Stimulated activated CD4-positive, alpha-beta T cell treated with anti-CD3 and anti-CD28 coated beads, Interleukin-15, amount 100 ng/mL, for 1 hour (primary cell): ENCODE measurements around the gene IGF2.

Source experiments
- DNase-seq, 2 donors: peaks; one replicate each; pipeline ENCODE4 v3.0.0-alpha.2; 2020; ENCODE audit warnings: low read depth in 1 of 2, low spot score in 1 of 2

Gene IGF2

GRCh38 chr11:2169626-2170570 is 30.7 kb upstream of the IGF2 start:
- no peak for DNase-seq

DNA sequence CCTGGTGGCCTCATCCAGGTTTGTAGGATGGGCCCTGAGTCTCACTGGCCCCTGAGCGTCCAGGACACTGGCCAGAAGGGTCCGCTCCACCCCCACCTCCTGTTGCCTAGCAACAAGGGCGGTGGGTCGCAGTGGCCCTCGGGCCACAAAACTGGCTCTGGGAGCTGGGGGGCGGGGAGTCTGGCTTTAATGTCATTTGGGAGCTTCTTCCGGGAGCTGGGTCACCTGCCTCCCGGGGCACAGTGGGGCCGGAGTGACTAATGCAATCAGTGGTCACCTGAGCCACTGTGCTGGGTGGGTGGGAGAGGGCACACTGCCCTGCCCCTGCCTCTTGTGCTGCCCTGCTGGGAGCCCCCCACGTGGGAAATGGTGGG is 29.8 kb upstream of the IGF2 start:
- DNase-seq, result no peak

DNA sequence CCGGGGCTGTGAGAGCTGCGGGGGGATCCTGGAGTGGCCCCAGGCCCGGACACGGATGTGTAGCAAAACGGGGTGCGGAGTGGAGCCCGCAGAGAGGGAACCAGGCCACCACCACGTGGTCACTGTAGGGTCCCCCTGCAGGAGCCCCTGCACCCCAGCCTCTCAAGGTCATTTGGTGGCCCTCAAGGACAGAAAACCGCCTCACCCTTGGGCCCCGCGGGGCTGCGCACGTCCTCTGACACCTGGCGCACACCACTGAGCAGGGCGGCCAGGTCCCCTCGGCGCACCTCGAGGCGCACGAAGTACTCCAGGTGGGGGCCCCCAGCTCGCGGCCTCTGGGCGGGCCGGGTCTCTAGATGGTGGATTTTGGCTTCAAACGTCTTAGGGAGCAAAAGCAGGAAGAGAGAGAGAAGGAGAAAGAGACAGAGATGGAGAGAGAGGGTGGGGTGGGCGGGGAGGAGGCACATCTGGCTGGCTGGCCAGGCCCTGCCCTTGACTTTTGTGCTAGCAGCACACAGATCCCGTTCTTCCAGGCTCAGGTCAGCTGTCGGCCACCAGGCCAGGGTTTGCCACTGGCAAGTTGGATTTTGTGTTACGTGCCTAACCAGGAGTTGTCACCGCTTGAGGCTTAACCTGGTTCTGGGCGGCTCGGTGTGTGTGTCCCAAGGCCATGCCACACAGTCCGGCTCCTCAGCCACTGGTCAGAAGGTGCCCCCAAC is 29.3 kb upstream of the IGF2 start:
- no peak for DNase-seq

GRCh38 chr11:2167141-2168045 is 28.2 kb upstream of the IGF2 start:
- no peak for DNase-seq

DNA sequence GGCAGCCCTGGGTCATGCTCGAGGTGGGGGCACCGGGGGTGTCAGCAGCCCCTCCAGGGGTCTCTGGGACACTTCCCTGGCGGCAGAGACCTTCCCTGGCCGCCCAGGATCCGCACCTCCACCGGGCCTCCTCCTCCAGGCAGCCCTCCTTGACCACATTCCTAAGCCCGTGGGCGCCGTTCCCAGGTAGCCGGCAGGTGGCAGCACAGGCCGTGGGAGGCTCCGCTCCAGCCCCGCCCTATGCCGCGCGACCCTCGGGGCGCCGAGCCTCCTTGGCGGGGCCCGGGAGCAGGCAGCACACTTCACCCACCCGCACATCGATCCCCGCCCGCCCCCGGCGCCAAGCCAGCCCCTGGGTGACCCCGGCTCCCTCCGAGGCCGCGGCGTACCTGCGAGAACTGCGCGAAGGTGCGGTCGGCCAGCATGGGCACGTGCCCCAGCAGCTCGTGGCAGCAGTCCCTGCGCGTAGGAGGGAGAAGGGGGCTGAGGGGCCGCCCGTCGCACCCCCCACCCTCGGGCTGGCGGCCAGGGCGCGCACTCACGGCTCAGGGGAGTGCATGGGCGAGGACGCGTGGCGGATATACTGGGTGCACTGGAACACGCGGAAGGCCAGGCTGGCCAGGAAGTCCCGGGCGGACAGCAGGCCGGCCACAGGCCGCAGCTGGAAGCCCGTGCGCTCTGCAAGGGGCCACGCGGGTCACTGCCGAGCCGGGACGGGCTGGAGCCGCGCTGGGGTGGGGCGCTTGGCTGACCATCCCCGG is 27.1 kb upstream of the IGF2 start:
- peak in 1 of 2 donors; percentile 45 for DNase-seq

- no peak for DNase-seq
These were observed 26.4 kb upstream of the IGF2 start for GRCh38 chr11:2165571-2165970.

DNA sequence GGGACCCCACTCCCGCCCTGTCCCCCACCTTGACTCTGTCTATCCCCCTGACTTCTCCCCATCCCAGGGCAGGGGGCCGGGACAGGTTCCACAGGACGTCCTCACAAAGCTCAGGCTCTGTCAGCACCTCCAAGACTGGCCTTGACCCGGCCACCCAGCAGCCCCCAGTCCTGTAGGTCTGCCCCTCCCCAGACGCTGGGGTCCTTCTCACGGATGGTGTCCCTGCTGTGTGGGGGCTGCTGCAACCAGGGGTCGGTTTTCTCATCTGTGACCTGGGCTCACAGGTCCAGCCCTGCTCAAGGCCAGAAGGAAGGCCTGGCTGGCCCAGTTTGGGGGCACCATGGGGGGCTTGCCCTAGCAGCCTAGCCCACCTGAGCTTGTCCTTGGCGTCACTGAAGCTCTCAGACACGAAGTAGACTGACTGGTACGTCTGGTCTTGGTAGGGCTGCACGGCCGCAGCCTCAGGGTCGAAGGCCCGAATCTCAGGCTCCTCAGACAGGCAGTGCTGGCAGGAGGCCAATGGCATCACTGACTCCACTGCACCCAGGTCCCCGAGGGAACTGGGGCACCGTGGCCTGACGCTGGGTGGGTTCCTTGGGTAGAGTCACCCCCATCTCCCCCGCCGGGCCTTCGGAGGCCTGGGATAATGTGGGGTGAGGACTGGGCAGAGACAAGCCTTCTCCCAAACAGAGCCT is 25.8 kb upstream of the IGF2 start:
- DNase-seq, result no peak

DNA sequence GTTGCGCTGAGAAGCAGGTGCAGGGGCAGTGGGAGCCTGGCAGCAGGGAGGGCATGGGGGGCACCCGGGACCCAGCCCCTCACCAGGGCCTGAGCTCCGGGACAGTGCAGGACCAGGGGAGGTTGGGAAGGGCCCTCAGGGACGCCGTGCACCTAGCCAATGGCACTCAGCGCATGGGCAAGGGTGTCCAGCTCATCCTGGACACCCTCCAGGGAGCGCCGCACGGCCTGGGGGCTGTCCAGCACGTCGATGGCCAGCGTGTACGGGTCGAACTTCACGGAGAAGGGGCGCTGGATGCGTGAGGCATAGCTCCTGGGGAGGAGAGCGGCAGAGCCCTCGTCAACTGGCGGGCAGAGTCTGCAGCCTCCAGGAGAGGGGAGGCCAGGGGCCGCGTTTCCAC is 24.9 kb upstream of the IGF2 start:
- DNase-seq, result no peak

- no peak for DNase-seq
These were observed 24.3 kb upstream of the IGF2 start for GRCh38 chr11:2163428-2163978.

- no peak for DNase-seq
These were observed 21.6 kb upstream of the IGF2 start, which contains the start of gene INS for GRCh38 chr11:2160736-2161259. Gene INS (minus strand): TSS chr11:2161209. CDS start chr11:2160971, 238 bp downstream.

GRCh38 chr11:2159536-2160413 is 20.6 kb upstream of the IGF2 start:
- DNase-seq, result no peak

GRCh38 chr11:2158966-2159365 is 19.8 kb upstream of the IGF2 start:
- no peak for DNase-seq

DNA sequence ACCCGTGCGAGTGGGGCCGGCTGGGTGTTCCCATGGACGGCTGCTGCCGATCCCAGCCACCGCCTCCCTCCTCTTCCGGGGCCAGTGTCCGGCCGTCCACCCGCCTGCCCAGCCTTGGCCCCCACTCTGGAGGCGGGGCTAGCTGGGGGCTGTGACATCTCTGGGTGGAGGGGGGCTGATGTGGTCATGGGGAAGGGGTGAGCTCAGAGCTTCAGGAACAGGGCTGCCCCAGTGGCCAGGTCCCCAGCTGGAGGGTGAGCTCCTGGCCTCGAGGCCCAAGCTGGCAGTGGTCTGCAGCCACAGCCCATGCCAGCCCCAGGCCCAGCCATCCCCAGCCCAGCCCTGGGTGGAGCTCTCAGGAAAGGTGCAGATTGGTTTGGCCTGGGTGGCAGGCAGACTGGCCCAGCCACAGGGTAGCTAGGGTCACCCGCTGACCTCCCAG is 19.1 kb upstream of the IGF2 start:
- no peak for DNase-seq

DNA sequence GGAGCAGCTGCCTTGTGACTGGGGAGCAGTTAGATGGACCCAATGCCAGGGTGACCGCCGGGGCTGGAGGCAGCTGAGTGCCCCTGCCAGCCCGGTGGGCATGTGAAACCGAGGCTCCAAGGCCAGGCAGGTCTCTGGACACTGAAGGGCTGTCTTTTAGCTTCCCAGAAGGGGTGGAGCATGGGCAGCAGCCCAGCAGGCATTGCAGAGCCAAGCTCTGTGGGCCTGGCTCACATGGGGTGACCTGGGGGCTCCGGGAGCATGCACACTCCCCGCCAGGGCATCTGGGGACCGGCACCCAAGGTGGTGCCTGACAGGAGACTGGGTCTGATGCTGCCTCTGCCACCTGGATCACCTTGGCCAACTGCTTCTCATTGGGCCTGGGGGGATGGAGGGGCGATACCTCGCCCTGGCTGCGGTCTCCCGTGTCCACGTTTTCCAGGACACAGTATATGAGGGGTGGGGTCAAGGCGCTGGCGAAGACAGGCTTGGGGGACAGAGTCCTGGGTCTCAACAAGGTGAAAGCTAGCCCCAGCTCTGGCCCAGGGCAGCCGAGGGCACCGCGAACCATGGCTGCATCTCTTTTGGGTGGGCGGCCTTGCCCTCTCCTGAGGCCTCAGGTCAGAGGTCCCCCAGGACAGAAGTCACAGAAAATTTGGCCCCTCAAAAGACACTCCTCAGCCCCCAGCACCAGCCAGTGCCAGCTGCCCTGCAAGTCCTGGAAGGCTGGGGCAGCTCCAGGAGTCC is 18.3 kb upstream of the IGF2 start:
- no peak for DNase-seq

- DNase-seq, result peak; percentile 10 to 43
These were observed 17.4 kb upstream of the IGF2 start for GRCh38 chr11:2156416-2157182.

GRCh38 chr11:2155511-2155910 is 16.3 kb upstream of the IGF2 start:
- DNase-seq, result no peak

GRCh38 chr11:2154889-2155288 is 15.7 kb upstream of the IGF2 start:
- no peak for DNase-seq
